ENCODE results near the gene METTL1.

Gene METTL1

DNA sequence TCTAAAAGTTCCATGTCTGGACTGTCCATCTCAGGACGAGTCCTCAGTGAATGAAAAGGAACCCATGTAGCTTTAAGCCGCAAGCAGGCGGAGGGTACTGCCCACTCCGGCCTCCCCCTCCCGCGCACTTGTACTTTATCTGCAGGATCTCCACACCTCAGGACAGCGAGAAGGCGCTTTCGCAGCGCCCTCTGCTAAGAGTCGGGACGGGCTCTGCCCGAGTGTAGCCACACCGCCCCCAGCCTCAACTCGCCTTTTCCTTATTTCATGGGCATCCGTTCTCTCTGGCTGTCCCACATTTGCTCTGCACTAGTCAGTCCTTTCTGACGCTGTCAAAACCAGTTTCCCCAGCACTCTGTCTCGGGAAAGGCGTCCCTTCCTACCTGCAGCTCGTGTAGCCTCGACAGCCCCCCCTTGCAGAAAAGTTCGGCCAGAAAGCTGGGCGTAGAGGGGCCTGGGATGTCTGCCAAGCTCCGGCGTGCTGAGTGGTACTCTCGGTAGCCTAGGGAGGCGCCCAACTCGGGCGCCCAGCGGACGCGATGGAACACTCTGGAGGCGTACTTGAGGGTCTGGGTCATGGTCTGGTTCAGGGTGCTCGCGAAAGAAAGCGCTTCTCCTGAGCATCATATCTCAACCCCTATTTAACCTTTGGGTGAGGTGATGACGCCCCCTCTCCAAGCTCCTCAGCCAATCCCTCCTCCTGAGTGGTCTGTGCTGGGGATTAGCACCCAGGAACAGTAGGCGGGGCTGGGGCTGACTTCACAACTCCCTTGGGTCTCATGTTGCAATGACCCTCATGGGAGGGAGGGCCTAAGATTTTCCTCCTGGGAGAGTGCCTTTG lies 5.2 kb downstream of the METTL1 start, which contains the start of gene CYP27B1:
CYP27B1 (minus strand) TSS at position 615 of the 841 bp plus-strand sequence; CDS start at position 578, 37 bp downstream.
- FAIRE-seq: no peak

DNA sequence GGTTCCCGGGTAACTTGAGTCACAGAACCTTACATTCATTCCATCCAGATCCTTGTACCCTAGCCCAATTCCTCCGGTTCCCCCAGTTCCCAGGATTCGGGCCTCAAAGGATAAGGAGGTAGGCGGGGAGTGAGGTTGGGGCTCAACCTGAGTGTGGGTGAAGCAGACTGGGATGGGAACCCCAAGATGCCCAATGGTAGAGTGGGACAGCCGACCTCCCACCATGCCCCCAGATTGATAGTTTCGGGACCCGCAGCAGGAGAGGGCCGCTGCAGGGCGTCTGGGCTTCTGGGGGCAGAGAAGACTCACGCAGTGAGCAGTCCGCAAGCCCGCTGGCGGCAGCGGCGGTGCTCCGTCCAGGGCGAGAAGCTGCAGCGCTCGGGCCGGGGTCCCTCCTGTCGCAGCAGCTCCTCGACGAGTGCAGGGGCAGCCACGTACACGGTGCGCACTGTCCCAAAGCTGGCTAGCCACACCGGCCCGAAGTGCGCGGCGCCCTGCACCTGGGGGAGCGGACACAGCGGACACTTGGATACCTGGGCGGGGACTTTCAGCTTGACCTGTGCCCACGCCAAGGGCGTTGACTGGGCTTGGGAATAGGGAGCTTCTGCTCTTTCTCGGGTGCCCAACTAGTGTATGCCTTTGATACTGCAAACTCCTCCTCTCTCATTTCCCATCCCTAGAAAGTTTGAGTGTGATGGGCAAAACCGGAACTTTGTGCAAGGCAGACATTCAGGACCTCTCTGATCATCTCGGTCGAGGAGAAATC lies 6.0 kb downstream of the METTL1 start:
- no peak for FAIRE-seq

DNA sequence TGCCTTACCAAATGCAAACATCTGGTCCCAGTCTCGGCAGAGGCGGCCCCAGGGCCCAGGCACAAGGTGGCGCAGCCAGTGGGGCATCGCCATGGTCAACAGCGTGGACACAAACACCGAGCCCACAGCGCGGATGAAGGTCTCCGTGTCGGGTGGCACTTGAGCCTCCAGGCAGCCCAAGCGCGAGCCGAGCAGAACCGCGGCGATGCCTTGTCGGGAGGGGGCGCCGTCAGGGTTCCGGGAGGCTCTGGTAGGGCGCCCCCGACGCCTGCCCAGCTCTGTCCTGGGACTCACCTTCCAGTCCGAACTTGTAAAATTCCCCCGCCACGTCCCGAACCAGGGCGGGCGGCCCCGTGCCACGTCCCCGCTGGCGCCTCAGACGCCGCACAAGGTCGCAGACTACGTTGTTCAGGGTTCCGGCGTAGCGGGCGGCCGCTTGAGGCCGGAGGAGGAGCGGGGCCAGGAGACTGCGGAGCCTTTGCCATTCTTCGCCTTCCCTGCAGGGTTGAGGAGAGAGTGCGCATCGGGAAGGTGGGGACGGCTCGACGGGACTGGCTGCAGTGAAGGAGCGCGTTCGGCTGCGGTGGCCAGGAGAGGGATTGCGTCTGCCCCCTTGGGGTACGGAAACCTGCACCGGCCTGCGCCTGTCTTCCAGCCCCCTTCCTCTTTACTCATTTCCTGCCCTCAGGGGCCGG lies 6.8 kb downstream of the METTL1 start:
- no peak for FAIRE-seq

DNA sequence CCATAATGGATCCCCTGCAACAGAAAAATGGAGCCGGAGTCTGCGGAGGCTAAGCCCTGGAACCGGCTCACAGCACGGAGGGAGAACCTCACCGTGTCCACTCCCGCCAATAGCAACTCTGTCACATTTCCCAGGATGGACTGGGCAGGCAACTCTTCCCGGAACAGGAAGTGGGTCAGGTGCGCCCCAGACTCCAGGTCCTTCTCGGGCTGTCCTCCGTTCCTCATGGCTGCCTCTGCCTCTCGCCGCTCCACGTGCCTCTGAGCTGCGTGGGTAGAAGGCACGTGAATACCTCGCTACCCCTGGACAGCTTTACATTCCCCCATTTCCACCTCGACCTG lies 7.3 kb downstream of the METTL1 start:
- no peak for FAIRE-seq

DNA sequence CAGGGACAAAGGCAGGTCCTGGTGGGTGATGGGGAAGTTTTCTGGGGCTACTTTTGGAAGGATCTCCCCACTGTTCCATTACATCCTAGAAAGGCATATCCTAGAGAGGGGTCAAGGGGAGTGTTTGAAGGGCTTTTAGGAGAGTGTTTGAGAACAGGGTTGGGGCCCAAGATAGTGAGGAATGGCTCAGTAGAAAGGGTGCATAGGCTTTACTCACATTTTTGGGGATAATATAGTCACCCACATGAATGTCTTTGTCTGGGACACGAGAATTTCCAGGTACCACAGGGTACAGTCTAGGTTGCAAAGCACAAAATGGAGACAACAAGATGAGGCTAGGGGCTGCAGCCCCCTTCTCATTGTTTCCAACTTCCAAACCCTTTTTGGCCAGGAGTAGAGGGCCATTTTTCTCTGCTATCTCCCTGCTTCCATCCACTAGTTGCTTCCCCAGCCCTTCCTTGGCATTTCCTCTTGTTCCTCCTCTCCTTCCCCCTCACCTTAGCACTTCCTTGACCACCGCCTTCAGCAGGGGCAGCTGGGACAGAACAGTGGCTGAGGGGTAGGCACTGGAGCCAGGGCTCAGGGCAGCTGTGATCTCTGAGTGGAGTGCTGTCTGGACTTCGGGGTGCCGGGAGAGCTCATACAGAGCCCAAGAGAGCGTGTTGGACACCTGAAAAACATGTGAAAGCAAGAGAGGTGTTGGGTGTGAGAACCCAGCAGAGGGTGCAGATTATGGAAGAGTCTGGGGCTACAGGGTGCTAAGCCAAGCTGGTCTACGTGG lies 7.8 kb downstream of the METTL1 start:
- FAIRE-seq: no peak

DNA sequence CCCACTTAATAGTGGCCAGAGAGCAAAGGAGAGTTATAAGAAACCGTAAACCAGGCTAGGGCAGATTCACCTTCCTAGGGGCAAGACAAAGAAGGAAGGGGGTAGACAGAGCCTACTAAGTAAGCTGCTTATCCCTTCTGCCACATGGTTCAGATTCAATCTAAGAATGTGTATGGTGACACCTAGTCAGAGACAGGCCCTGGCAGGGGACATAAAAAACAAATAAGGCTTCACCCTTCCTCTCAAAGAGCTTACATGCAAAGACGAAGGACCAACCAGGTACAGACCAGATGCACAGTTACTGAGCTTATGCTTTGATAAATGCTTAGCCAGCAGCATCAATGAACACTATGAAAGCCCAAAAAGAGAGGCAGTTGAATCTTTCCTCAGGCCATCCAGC lies 9.4 kb downstream of the METTL1 start:
- FAIRE-seq: no peak

DNA sequence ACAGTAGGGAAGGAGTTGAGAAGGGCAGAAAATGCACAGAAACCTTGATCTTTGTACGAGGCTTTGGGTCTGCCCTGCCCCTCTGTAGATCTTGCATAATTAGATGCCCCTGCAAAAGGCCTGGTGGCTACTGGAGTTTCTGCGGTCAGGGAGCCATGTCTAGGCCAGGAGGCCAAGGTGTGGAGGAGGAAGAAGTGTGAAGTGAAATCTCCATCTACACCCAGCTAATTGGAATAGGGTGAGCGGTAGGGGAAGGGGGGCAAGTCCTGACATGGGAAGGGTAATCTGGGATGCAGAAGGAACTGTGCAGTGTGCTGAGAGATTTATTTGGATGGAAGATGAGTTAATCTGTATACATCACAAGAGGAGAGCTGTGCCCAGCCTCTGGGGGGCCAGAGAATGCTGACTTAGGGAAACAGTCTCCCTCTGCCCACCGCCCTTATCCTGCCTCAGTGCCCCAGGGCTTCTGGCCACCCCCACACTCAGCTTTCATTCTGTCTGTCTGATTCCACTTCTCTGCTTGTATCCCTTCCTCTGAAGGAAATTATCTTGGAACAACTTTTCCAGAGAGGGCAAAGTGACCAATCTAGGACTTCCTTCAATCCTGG lies 10.4 kb downstream of the METTL1 start:
- no peak for FAIRE-seq

DNA sequence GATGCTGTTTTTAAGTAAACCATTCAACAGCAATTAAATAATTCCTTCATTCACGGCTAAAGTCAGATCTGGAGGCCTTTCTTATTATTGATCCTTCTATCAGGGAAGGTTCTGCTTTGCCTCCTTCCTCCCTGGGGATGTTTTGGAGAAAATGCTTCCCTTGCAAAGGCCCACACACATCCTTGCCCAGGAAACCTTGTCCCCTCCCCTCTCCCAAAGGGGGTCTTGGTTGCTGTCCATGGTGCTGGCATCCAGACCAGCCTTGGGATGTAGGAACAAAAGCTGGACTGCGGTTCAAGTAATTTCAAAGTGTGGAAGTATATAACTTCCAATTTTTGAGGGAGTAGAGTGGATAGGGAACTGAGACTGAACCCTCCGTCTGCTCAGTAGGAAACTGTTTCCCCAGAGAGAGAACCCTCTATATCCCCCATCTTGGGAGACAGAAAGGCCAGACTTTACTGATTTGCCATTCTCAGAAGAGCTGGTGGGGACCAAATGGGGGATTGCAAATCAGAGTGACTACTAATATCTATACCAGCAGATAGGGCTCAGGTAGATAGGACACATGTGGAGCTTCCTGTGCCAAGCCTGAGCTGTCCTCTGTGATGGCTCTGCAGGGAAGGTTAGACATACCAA lies 11.4 kb downstream of the METTL1 start:
- FAIRE-seq: no peak

DNA sequence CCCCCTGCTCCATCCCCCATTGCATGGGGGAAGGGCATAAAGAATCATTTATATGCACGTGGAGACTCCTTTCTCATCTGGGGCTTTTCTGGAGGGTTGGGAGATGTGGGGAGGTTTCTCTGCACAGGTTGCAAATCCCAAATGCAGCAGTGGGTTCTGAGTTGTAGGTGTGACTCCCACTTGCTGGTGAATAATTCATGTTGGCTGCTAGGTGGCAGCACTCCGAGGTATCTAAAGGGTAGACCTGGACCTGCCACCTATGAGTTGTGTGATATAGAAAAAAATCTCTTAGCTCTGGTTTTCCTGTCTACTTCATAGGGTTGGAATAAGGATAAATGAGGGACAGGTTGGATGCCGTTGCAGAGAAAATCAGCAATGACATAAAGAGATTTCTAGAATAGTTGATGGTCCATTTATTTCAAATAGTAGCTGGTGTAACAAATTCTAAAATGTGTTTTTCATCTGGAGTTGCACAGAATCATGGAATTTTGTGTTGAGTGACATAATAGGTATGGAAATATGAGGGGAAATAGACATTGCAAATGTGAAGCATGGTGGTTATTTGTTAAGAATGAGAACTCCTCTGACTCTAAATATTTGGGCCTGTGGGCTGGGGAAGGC lies 12.4 kb downstream of the METTL1 start:
- no peak for FAIRE-seq

DNA sequence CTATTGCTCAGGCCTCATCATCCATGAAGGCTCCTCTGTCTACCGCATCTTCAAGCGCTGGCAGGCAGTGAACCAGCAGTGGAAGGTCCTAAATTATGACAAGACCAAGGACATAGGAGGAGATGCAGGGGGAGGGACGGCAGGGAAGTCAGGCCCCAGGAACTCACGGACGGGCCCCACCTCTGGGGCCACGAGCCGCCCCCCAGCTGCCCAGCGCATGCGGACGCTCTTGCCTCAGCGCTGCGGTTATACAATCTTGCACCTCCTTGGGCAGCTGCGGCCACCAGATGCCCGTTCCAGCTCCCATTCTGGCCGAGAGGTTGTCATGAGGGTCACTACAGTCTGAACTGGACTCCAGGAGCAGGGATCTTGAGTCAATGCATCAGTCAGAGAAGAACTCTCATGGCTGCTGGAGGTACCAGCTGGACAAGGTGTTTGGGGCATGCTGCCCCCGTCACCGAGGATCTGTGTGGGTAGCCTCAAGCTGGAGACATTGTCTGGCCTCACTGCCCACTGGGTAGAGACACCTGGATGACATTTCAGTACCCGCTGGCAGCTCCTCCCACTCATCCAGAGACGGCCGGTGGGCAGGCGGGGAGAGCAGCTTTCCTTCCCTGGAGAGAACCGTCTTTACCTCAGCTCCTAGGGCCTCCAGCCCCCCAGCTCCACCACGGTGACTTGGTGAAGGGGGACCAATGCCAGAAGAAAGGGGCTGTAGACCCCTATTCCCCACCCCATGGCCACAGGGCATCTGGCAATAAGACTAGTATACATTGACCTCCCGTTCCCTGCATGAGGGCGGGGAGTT lies 13.1 kb downstream of the METTL1 start:
- FAIRE-seq: no peak

DNA sequence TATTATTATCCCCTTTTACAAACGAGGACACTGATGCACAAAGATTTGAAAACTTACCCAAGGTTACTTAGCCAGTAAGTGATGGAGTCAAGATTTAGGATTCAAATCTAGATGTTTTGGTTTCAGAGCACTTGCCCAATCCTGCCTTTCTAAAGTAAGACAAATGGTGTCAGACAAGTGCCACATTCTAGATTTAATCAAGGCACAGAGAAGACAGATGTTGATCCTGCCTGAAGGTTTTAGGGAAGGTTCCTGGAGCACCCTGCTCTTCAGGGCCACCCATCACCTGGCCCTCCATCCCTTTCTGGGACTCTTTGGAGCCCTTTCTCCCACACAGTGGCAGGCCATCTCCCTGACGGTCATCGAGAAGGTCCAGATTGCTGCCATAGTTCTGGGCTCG lies 14.1 kb downstream of the METTL1 start:
- FAIRE-seq: no peak

DNA sequence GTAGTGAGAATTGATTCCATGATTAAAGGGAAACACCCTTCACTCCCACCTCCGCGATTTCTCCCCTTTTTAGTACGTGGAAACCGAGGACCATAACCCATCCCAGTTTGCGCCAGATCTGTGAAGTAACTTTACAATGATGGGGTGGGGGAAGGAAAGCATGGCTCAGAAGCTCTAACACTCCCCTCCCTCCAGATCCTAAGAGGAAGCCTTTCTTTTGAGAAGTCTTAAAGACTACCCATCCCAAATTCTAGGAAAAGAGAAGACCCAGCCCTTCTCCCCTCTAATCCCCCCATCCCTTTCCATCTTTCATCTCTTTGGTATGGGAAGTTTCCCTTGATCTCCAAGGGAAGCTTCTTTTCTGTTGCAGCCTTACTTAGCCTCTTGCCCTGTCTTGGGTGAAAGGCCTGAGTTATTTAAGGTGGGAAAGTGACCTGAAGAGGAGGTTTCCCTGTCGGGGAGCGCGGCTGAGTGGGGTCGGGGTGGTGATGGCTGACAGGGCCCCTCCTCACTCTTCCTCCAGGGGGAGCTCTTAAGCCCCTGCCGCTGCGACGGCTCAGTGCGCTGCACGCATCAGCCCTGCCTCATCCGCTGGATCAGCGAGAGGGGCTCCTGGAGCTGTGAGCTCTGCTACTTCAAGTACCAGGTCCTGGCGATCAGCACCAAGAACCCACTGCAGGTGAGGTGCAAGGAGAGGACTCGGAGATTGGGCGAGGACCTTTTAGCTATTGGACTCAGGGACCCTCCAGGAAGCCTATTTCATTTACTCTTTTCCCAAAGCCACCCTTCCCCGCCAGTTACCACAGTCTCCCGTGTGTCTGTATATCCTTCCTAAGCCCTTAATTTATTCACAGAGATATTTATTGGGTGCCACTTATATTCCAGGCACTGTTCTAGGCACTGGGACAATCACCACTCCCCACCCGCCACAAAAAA lies 15.2 kb downstream of the METTL1 start:
- no peak for FAIRE-seq

DNA sequence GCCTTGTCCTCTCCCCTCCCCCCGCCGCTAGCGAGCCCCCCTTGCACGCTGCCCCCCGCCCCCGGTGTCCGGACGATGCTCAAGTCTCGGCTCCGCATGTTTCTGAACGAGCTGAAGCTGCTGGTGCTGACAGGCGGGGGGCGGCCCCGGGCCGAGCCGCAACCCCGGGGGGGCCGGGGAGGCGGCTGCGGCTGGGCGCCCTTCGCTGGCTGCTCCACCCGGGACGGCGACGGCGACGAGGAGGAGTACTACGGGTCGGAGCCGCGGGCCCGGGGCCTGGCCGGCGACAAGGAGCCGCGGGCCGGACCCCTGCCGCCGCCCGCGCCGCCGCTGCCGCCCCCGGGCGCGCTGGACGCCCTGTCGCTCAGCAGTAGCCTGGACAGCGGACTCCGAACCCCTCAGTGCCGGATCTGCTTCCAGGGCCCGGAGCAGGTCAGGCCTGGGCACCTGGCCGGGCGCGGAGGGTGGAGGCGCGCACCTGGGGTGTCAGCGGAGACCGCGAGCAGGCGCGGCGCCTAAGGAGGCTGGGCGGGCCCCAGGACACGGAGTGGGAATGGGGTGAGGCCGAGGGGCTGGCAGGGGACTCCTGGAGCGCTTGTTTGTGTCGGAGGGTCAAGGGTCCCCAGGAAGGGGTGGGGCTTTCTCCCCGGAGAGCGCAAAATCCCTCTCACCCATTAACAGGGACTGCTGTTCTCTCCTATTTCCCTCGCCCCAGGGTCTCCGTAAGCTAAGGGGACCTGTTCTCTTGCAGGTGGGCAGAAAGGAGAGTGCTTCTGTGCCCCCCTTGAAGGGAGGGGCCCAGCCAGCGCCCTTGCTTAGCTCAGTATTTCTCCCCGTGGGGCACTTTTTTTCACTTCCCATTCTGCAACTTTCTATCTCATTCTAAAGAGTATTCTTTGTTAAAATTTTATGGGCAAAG lies 16.2 kb downstream of the METTL1 start:
- no peak for FAIRE-seq

DNA sequence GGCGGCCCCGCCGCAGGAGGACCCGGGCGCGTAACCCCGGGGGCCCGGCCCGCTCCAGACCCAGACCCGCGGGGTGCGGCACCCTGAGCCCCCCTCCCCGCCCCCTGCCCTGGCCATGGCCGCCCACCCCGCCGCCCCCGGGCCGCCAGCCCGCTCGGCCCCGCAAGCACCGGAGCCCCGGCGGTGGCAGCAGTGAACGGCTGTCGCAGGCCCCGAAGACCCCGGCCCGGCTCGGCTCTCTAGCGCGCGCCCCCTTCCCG lies 16.8 kb downstream of the METTL1 start:
- FAIRE-seq: no peak

DNA sequence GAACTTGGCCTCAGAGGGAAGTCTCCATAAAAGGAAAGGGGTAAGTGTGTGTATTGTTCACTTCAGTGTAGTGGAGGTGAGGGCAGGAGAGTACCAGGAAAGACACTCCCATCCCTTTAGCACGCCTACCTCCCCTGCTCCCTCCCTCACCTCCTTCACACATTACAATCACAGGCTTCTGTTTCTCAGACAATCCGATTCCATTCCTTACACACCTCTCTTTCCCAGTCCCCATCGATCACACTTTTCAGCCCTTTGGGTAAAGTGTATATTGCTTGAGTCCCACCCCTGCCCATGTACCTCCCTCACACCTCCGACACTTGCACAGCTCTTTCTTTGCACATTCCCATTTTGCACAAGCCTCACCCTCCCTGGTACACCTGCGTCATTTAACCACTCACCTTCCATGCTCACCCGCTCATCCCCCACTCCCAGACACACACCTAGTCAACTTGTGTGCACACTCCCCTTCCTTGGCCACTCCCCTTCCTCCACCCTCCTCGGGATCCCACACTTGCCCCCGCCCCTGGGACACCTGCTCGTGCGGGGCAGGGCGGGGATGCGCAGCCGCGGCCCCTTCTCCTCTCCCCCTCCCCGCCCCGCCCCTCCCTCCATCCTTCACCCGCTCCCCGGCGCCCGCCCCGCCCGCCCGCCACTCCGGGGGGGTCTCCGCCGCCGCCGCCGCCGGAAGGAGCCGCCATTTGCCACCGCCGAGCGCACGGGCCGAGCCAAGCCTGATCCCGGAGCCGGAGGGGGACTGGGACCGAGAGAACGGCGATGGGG lies 17.3 kb downstream of the METTL1 start, which contains the start of gene MARCHF9:
MARCHF9 (plus strand) TSS at position 693 of the 783 bp plus-strand sequence. CDS start 426 bp downstream, outside the sequence.
- FAIRE-seq: no peak

DNA sequence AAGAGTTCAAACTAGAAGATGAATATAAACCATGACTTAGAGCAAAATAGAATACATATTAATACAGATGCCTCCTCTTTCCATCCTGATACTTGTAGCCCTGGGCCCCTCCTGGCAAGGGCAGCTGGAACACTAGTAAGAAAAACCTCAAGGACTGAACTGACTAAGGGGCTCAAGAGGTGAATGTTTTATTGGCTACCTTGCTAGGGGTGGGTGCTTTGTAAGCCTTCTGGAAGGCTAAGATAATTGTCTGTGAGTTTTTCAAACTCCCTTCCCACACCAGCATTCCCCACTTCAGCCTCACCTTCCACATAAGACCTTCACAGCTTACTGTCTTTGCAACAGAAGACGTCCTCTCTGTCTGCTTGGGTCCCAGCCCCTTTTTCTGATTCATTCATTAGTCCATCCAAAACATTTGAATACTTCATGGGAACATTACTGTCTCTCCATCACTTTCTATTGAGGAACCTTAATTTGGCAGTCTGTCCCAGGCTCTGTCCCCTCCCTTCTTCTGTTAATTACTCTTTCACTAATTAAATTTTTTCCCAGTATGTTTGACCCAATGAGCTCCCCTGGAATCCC lies 18.1 kb downstream of the METTL1 start:
- no peak for FAIRE-seq

DNA sequence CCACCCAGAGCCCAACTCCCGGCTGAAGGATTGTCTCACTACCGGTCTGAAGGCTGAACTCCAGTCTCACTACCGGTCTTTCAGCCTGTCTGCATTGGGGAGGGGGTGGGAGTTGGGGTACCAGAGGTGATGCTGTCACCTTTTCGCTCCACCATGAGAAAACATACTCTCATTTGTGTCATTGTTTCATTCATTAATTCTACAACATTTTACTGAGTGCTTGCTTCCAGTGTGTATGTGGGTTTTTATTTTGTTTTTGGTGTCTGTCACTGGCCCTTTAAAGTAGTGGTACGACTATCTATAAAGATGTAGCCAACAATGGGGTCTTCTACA lies 19.3 kb downstream of the METTL1 start:
- no peak for FAIRE-seq

Data from islet of Langerhans (tissue), 1 donor.